HG03575 (cell line): Measurements from ENCODE around the gene U2SURP.
"Not testable (repeated sequence)": the region's sequence is repeated elsewhere in the genome, so short reads cannot be mapped to it uniquely, and the experiment has no call there.

ENCODE experiments used
- ATAC-seq: cut with Tn5 transposase; IDR thresholded peaks from one replicate; pipeline ENCODE4 v1.9.1; 2021; ENCODE audit not compliant: unreplicated experiment, insufficient number of reproducible peaks, low FRiP score; ENCODE audit errors: extremely low read depth

Gene U2SURP

DNA sequence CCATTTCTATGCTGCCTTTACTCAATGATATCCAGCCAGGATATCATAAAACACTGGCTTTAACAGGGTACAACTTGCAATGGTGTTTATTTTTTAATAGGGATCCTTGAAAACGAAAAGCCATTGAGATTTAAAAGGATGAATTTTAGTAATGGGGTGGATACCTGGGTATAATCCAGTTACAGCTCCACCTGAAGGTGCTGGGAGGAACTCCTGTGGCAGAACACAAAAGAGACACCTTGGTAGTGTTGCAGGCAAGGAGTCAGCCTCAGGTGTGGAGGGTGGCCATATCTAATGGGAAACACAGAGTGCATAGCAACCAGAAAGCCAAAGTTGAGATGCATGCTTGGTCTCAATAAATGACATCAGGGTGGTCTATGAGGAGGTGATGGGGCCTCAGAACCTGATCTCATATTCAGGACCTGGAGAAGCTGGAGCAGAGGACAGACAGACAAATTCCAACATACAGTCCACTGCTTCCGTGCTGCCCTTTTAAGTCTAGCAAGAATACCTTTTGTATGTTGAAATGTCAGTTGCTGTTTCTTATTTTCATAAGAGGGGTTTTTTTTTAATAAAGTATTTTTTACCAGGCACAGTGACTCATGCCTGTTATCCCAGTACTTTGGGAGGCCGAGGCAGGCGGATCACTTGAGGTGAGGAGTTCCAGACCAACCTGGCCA, 25.9 kb upstream of the U2SURP start:
- no peak for ATAC-seq

DNA sequence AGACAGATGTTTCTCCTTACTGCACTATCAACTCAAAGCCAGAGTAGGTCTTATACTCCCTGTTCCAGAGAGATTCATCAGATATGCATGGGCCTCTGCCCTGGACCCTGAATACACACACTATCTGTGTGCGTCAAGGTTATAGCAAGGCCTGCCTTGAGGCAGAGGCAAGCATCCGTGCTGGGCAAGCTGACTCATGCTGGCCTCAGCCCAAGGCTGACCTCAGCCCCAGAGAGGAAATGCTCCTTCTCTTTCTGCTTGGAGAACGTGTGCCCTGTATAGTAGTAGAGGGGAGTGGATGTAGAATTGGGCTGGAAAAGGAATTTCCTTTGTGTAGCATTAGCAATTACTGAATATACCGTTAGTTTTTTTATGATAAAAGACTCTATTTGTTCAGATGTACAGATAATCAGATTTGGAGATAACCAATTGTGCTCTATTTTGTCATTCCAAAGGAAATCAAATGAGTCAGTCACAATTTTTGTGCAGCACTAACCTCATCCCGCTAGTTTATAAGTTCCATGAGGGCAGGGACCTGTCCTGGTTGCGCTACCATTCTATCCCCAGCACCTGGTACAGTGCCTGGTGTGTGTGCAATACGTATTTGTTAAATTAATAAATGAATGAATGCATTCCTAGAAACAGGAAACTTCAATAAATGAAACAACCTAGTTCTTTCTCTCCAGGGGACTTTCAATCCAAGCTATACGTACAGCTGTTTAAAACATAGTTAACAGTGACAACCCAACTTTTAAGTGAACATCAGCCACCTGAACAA, 24.6 kb upstream of the U2SURP start:
- ATAC-seq, result no peak

DNA sequence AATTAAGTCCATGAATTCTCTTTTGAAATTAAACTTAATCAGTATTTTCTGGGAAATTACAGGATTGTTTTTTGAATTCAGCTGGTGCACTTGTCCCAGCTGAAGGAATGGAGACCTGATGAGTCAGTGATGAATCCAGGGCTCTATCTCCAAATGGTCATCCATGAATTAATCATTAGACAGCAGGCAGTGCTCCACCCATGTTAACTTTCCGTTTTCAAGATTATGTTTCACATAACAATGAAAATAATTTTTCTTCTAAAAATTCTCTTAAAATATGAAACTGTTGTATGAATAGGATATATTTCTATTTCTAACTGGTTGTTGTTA, 24.0 kb upstream of the U2SURP start:
- ATAC-seq, result no peak

DNA sequence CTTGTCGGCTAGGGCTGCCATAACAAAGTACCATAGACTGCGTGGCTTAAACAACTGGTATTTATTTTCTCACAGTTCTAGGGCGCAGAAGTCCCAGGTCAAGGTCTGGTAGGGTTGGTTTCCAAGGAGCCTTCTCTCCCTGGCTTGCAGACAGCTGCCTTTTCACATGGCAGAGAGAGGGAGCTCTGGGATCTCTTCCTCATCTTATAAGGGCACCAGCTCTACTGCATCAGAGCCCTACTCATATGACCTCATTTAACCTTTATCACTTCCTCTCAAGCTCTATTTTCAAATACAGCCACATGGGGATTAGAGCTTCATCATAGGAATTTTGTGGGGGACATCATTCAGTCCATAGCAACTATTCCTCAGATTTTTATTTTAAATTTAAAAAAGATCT, 20.3 kb upstream of the U2SURP start:
- no peak for ATAC-seq

DNA sequence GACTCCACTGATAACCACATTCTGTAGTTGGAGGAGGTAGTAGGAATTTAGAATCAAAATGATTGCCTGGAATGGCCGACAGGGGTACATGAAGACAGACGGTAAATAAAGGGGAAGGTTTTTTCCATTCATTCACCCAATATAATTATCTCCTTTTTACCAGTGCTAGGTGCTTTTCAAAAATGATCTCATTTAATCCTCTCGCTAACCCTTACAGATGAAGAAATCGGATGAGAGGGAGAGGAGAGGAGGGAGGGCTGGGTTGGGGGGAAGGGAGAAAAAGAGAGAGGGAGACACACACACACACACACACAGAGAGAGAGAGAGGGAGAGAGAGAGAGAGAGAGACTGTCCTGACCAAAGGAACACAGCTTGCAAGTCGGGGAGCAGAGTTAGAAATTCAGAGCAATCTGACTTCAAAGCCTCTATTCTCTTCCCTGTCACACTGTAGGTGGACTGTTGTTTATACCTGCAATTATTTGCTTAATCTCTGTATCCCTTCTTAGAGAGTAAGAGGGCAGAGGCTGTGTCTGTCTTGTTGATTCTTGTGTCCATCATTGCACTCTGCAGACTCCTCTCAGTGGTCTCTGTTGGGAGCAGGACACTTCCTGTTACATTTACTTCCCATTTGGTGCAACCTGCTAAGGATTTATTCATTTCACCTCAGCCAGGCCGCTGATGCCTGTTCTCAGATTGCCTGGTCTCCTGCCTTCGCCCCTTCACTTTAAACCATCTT, 19.2 kb upstream of the U2SURP start:
- ATAC-seq, result no peak

DNA sequence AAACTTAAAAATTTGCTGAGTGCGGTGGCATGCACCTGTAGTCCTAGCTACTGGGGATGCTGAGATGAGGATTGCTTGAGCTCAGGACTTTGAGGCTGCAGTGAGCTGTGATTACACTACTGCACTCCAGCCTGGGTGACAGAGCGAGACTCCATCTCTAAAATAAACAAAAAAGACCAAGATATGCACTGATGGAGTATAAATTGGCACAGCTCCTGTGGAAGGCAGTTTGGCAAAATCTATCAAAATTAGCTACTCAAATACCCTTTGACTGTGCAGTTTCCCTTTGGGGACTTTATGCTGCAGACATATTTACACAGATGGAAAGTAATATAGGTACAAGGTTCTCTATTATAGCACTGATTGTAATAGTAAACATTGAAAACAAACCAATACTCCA, 18.1 kb upstream of the U2SURP start:
- no peak for ATAC-seq

DNA sequence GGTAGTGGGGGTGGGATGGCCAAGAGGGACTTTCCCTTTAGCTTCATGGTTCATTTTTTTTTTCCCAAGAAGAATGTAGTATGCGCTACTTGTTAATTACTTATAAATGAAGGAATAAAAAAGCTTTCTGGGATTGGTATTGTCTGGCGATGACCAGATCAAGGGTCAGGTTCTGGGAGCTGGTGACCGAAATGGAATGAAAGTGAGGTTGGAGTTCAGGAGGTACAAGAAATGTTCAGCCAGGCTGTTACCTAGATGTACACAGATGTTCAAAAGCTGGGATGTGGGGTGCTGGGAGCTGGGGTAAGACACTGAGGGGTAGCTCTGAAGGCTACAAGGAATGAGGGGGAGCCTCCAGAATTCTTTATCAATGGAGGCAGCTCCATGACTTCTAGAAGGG, 17.1 kb upstream of the U2SURP start:
- no peak for ATAC-seq

DNA sequence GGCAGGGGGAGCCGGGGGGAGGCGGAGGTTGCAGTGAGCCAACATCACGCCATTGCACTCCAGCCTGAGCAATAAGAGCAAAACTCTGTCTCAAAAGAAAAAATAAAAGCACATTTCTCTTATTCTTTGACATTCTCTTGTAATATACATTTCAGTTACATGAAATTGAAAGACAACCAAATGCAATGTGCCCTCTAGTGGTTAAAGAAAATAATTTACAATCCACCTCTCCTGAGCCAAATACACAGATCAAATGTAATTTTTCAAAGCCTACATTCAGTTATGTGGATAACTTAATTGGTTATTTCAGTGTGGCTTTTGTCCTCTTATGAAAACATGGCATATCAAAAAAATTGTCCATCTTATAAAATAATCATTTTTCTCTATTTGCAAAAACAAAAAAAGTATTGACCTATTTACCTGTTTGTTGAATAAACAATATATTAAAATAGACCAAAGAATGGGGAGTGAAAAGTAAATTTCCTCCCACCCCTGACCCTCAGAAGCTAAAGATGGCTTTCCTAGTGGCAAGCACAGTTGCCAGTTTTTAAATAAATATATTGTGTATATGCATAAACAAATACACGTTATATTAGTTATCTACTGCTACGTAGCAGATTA, 14.2 kb upstream of the U2SURP start:
- no peak for ATAC-seq

DNA sequence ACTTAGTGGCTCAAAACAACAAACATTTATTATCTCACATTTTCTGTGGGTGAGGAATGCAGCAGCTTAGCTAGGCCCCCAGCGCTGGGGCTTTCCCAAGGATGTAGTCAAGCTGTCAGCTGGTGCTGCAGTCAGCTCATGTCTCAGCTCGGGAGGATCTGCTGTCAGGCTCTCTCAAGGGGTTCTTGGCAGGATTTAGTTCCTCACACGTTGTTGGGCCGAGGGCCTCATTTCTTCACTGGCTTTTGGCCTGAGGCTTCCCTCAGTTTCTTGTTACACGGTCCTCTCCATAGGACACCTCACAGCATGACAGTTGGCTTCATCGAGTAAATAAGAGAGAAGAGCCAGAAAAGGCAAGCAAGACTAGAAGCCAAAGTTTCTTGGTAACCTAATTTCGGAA, 13.7 kb upstream of the U2SURP start:
- no peak for ATAC-seq

DNA sequence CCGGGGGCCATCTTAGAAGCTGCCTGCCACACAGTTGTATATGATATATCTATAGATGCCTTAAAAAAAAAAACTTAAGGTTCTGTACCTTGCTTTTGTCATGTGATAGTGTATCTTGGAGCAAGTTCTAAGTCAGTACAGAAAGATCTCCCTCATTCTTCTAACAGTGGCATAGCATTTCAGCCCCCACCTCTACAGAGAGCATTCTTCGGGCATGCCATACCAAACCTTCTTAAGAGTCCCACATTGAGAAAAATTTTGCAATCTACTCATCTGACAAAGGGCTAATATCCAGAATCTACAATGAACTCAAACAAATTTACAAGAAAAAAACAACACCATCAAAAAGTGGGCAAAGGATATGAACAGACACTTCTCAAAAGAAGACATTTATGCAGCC, 13.1 kb upstream of the U2SURP start:
- not testable (repeated sequence) for ATAC-seq

DNA sequence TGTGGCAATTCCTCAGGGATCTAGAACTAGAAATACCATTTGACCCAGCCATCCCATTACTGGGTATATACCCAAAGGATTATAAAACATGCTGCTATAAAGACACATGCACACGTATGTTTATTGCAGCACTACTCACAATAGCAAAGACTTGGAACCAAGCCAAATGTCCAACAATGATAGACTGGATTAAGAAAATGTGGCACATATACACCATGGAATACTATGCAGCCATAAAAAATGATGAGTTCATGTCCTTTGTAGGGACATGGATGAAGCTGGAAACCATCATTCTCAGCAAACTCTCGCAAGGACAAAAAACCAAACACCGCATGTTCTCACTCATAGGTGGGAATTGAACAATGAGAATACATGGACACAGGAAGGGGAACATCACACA, 12.5 kb upstream of the U2SURP start:
- not testable (repeated sequence) for ATAC-seq

DNA sequence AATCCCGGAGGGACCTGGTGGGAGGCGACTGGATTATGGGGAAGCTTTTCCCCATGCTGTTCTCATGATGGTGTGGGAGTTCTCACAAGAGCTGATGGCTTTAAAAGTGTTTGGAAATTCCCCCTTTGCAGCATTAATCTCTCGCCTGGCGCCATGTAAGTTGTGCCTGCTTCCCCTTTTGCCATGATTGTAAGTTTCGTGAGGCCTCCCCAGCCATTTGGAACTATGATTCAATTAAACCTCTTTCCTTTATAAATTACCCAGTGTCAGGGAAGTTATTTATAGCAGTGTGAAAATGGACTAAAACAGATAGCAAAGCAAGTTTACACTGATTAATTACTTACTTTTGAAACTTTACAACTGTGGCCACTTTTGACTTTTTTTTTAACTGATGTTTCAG, 10.6 kb upstream of the U2SURP start:
- no peak for ATAC-seq

DNA sequence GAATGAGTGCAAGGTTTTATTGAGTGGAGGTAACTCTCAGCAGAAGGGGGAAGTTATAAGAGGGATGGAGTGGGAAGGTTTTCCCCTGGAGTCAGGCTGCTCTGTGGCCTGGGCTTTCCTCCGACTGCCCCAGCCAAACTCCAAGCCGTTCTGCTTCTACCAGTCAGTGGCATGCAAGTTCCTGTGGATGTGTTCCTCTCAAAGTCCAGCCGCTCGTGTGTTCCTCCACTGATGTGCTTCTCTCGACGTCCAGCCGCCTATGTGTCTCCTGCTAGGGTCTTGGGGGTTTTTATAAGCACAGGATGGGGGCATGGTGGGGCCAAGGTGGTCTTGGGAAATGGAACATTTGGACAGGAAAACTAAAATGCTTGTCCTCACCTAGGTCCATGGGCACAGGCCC, 9.0 kb upstream of the U2SURP start:
- ATAC-seq, result no peak

DNA sequence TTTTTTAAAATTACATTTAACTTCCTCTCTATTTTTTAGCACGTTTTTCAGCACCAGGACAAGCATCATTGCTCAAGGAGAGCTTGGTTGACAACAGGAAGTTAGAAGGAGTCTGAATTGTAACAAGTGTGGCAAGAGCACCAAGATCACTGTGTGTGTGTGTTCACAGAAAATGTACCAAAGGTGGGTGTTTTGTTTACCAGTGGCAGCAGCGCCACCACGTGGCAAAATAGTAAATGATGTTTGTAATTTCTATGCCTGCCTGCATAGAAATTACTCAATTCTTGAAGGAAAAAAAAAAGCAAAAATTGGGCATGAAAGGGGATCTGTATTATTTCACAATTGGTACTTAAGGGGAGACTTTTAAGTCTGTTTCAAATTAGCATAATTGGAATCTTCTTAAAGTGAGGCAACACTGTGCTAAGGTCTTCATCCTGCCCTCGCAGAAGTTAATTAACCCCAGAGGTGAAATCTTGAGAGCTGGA, 7.4 kb upstream of the U2SURP start:
- no peak for ATAC-seq

DNA sequence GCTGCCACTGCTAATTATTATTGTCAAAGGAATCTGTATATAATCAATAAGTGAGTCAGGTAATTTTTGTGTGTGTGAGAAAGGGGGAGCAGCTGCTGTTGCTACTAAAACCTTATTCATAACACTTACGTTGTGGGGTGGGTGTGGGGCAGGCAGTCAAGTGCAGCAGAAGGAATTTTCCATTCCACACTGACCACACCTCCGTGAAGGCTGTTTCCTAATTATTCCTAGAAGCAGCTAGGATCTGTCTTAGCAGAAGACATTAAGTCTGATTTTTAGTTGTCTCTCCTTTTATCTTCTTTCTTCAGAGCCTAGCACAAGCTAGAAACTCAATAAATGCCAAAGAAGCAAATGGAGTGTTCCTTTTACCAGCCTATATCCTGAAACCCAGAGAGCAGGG, 4.0 kb upstream of the U2SURP start:
- no peak for ATAC-seq

DNA sequence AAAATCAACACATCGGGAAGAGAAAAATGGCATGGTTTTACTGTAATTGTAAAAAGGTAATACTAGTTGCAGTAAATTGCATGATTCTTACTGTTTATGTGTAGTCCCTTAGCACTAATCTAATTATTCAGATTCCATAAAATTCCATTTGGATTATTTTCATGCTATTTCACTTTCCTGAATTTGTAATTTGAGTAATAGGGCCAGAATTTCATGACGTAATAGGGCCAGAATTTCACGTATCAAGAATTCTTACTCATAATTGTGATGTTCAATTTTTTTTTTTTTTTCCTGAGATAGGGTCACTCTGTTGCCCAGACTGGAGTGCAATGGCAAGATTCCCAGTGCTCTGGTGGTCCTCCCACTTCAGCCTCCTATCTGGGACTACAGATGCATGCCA, 2.9 kb upstream of the U2SURP start:
- ATAC-seq, result no peak

DNA sequence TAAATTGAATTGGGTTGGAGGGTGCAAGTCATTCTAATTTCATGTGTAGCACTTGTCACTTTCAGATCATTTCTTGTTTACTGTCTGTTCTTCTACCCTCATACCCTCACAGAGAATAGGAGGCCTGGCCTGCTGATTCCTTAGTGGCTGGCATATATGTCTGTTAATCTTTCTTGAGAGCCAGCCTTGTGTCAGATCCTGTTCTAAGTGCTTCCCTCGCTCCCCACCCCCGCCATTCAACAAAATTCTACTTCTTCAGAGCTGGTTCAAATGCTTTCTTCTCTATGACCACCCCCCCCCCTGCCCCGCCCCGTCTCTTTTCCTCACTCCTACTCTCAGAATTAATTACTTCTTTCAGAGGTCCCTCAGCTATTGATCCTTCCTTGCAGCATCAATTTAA, 1.5 kb upstream of the U2SURP start:
- ATAC-seq, result no peak

DNA sequence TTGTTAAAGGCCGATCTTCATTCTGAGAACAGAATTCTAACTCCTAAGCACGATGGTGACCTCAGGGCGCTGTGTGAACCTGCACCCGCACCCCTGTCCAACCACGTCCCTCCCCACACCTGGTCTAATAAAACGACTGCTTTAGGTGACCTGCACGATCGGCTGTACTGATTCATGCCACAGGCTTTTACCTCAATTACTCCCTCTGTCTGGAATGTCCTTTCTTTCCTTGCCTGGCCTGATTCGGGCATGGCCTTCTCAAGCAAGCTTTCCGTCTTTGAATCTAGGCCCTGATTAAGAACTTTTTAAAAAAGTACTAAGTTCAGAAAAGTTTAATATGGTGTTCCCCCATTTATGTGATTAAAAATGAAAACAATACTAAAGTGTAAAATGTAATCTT, 842 bp upstream of the U2SURP start:
- ATAC-seq, result no peak

DNA sequence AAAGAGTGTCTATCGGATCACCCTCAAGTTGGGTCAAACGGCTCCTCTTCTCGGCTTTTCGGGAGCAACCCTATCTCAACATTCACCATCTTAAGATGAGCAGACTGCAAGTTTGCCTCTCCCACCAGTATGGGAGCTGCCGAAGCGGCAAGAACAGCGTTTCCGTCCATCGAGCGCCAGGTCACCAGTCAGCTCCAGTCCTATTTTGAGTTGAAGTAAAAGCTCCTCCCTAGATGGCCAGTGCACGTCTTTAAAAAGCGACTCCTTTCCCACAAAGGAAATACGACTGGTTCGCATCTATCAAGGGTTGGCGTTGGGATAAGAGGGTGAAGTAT, 369 bp upstream of the U2SURP start:
- peak; percentile 32 for ATAC-seq
